ENCODE data around the gene RPS6KA5.

GRCh38 chr14:90893510-90893909 is 166.9 kb downstream of the RPS6KA5 start:
- no peak for TF ChIP-seq CTCF (IDR thresholded peaks at IDR 0.05; ENCODE audit: low read length)
- TF ChIP-seq EZH2 (optimal IDR thresholded peaks at IDR 0.05; ENCODE audit: low read depth, low read length), result no peak
- no peak for TF ChIP-seq EZH2phosphoT487 (IDR thresholded peaks at IDR 0.05; ENCODE audit: low read length)
